NCI-H146 treated with DMSO at 0.1 percent for 48 hours (cell line): ENCODE data around the gene CSNK1E.

ENCODE experiments used
- DNase-seq: peaks from one replicate; lab custom pipeline; 2025; ENCODE audit not compliant: unreplicated experiment; lab: John Stamatoyannopoulos, UW

The CSNK1E gene

GRCh38 chr22:38282397-38282796 is 34.8 kb downstream of the CSNK1E start:
- no peak for DNase-seq

DNA sequence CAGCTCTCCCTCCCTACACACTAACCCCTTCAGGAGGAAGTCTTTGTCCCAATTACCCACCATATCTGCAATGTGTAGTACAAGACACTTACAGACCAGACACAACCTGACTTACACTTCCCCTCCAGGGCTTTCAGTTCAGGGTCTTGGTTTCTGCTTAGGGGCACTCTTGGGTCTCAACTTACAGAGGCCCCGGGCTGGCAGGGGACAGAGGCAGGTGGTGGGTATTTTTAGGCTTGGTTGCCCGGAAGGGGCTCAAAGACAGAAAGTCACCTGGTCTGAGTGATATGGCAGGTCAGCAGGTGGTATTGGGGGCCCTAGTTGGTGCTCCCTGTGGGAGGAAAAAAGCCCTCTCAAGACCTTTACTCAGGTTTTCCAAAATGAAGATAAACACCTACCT is 41.1 kb downstream of the CSNK1E start:
- no peak for DNase-seq

- no peak for DNase-seq
Measured at GRCh38 chr22:38273135-38273826, 44.0 kb downstream of the CSNK1E start.

DNA sequence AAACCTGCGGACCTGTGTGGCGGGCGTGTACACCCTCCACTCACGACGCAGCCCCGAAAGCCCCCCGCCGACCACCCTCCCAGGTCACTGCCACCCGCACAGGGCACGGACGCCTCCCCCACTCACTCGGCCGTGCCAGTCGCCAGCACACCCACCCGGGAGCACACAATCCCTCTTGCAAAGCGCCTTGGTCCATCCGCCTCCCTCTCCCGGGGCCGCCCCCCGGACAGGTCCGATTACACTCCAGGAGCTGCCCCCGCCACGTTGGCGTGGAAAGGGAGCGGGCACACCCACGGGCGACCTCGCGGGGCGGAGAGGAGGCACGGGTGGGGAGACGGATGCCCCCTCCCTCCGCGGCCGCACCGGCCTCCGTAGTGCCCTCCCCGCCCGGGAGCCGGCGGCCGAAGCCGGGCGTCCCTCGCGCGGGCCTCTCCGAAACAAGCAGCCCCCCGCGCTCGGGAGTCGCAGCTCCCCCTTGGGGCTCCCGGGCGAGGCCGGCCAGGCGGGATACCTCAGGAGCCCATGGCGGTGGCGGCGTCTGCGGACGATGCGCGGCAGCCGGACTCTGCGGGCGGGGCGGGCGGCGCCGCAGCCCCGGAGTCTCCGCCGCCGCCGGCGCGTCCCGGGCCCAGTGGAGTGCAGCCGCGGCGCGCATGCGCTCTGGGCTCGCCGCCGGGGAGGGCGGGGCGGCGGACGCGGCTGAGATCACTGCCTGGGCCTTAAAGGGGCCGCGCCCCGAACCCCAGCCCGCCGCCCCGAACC is 44.7 kb downstream of the CSNK1E start, which contains the start of gene TMEM184B:
TSS of gene TMEM184B (minus strand) at position 638 of the 762 bp plus-strand sequence. CDS start 25,049 bp downstream, outside the sequence.
- DNase-seq, result peak; percentile 9

GRCh38 chr22:38271927-38272372 is 45.3 kb downstream of the CSNK1E start:
- DNase-seq, result peak; percentile 84

DNA sequence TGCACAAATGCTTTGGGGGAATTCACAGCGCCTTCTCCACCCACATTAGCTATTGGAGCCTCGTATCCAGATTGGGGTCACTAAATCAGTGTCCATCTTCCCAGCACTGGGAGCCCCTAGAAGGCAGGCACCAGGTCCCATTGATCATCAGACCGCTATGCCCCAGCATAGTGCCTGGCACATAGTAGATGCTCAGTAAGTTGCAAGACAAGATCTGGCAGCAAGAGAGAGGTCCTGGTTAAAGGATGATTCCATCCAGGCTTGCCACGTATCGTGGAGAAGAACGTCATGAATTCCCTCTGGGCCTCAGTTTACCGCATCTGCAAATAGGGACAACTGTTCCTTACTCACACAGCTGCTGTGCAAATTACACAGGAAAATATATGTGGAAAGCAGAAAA is 46.1 kb downstream of the CSNK1E start:
- DNase-seq, result no peak

- no peak for DNase-seq
Measured at GRCh38 chr22:38270091-38270992, 46.9 kb downstream of the CSNK1E start.

- DNase-seq, result no peak
Measured at GRCh38 chr22:38269466-38269865, 47.8 kb downstream of the CSNK1E start.

DNA sequence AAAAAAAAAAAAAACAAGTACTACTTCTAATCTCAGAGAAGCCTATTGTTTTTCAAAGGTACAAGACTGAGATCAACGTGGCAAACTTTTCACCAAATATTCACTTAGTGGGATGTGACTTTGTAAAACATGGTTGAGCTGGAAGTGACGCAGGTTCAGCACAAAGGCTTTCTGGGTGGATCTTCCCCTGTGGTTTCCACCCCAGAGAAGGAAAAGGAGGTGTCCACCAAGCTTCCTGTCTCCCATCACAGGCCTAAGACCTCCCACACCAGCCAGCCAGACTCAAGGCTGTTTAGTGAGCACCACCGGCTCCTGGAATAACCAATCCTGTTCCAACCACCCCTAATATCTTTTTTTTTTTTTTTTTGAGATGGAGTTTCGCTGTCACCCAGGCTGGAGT is 50.1 kb downstream of the CSNK1E start:
- DNase-seq, result no peak

DNA sequence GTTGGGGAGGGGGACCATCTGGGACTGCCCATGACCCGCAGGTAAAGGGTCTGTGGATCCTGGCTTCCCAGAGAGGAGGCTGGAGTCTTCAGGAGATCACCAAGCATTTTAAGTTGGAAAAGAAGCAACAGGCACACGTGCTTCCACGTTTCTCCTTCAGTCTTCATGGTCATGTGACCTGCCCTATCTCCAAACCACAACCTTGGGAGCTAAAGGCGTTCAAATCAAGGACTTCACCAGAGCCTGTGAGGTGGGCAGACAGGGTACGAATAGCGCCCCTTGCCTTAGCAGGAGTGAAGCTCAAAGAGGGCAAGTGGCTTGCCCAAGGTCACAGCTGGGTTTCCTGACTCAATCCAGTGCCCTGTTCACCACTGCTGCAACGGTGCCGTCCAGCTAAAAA is 51.1 kb downstream of the CSNK1E start:
- no peak for DNase-seq

DNA sequence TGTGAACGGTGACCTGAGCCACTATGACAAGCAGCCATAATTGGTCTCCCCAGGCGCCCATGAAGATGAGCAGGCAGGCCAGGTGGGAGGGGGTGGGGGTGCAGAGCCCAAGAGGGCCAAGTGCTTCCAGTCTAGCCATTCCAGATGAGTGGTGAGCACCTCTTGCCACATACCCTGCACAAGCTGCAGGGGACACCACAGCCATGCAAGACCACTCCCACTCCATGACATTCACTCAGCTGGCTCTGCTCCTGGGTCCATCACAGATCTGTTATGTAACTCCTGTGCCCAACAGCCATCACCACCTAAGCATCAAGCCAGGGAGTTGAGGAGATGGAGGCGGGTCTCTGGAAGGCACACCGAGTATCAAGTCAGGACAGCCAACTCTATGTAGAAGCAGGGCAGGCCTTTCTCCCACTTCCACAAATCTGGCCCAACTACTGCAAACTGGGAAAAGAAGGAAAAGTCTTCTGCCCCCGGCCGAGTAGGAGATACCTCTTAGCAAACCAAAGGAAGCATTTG is 52.9 kb downstream of the CSNK1E start:
- DNase-seq, result no peak

- DNase-seq, result no peak
Measured at GRCh38 chr22:38262051-38262795, 55.0 kb downstream of the CSNK1E start.

DNA sequence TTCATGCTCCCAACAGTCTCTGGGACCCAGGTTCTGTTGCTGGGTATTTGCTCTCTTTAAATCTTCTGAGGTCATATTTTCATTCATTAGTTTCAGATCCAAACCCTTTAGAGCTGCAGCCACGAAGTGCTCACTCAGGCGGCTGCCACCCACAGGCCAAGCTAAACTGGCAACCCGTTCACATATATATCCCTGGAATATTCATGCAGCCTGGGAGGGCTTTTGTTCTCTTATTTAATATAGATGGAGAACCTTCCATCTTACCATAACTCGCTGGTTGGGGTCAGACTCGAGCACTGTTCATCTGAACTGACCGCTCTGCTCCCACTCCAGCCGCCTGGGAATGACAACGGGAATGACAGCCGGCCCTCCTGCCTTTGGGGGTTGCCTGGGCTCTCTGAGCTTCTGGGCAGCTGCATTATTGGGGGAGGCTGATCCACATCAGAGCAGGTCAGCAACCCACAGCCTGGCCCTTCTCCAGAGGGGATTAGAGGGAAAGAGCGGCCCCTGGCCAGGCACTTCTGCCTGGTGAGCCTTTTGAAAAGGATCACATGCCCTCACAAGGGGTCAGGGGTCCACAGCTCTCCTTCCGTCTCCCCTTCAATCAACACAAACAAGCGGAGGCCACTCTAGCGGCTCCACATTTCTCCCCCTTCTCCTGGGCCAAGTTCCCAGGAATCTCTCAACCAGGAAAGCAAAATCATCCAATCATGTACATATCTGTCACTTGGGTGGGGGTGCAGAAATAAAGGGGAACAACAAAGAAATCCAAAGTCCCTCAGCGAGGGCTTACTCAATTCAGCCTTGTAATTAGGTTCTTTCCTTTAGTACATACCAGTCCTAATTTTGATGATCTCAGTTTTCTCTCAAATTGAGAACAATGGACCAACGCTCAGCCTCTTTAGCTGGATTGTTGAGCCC is 56.2 kb downstream of the CSNK1E start:
- DNase-seq, result no peak

DNA sequence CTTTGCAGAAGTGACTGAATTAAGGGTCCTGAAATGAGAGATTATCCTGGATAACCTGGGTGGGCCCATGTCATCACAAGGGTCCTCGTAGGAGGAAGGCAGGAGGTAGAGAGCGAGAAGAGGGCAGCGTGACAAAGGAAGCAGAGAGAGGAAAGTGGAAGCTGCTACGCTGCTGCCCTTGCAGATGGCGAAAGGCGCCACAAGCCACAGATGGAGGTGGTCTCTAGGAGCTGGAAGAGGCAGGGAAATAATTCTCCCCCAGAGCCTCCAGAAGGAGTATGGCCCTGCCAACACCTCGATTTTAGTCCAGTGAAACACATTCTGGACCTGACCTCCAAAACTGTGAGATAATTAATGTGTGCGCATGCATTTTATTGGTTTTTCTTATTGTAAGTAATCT is 57.9 kb downstream of the CSNK1E start:
- no peak for DNase-seq

GRCh38 chr22:38258895-38259294 is 58.3 kb downstream of the CSNK1E start:
- no peak for DNase-seq

GRCh38 chr22:38257650-38258250 is 59.5 kb downstream of the CSNK1E start:
- peak; percentile 54 for DNase-seq

GRCh38 chr22:38257181-38257580 is 60.1 kb downstream of the CSNK1E start:
- no peak for DNase-seq

GRCh38 chr22:38255697-38256096 is 61.5 kb downstream of the CSNK1E start:
- no peak for DNase-seq

- no peak for DNase-seq
Measured at GRCh38 chr22:38251341-38251692, 65.9 kb downstream of the CSNK1E start.
